Erythroblast (primary cell): ENCODE measurements around the gene CYP4F3.

Experiments used
- GATA1 ChIP-seq: IDR thresholded peaks from 2 replicates; pipeline ENCODE4 v1.6.1; 2011; ENCODE audit warnings: low read depth, mild to moderate bottlenecking, control low read depth, low read length, moderate library complexity
- POLR2A ChIP-seq: IDR thresholded peaks from 2 replicates; pipeline ENCODE4 v1.6.1; 2011; ENCODE audit warnings: mild to moderate bottlenecking, low read length

DNA sequence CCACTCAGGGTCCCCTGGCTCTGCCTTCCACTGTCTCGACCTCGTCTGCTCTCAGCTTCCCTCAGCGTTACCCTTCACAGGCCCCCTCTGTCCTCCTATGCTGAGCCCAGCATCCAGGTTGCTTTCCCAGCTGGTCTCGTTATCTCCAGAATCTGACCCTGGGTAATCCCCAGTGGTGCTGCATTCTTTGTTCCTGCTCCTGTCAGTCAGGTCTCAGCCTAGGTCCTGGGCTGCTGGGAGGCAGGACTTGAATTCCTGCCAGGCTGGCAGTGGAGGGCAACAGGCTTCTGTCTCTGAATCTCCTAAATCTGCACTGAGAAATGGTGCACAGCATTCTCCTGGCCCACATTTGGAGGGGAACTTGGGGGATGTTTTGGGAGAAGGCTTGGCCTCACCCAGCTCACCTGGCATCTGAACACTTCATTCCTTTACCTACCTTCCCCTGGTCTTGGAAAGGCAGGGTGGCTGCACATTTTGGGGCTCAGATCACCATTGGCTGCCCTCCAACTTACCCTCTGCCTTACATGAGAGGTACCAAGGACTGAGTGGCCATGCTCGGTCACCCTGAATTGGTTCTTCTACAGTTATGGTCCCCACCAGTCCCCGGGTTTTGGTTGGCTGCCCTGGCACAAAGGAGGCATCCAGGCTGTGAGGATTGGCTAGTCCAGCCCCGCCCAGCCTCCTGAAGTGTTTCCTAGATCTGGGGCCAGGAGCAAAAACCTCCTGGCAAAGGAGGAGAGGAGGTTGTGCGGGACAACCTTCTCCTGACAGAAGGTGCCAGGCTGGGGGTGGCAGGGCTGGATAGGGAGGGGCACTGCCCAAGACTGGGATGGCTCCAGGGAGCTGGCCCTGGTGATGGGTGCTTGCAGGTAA lies 26.0 kb upstream of the CYP4F3 start, which contains the start of gene CYP4F8:
- TF ChIP-seq POLR2A (no peak), GATA1 (no peak)
